Tibial nerve (tissue), 4 donors: ENCODE measurements around the gene LMF1. TPM values are rescaled to one million over a fixed set of nuclear protein-coding genes. Genes with fewer than 3 reads are reported as not detected.

Source experiments
- DNase-seq, 2 donors: peaks; one replicate each; pipeline ENCODE4 v3.0.0-alpha.2; 2019; ENCODE audit warnings: low spot score in 2 of 2
- H3K27ac ChIP-seq, 4 donors: fragments of 200-600 bp; sonication (generic) in 3 of 4; one replicate each; pipeline ENCODE4 v1.5.1; 2017 to 2019; ENCODE audit warnings: mild to moderate bottlenecking in 1 of 4
- H3K27me3 ChIP-seq, 2 donors: fragments of 200-600 bp; sonication (generic) in 1 of 2; one replicate each; pipeline versions ENCODE4 v1.5.1 to v1.6.0; 2017 to 2019
- H3K36me3 ChIP-seq, 3 donors: fragments of 200-600 bp; sonication (generic); one replicate each; pipeline ENCODE4 v1.5.1; 2018 to 2019
- H3K4me1 ChIP-seq, 4 donors: fragments of 200-600 bp; sonication (generic) in 3 of 4; one replicate each; pipeline ENCODE4 v1.5.1; 2017 to 2019
- H3K4me3 ChIP-seq, 4 donors: fragments of 200-600 bp; sonication (generic) in 3 of 4; one replicate each; pipeline ENCODE4 v1.5.1; 2017 to 2019; ENCODE audit warnings: mild to moderate bottlenecking in 1 of 4, moderate library complexity in 1 of 4
- H3K9me3 ChIP-seq, 4 donors: fragments of 200-600 bp; sonication (generic) in 3 of 4; one replicate each; pipeline ENCODE4 v1.5.1; 2017 to 2019
- EP300 ChIP-seq, 2 donors: sonication (generic); formaldehyde crosslinking; IDR thresholded peaks; one replicate each; pipeline ENCODE4 v1.6.1; 2017; ENCODE audit warnings: antibody characterized with exemption in 2 of 2, mild to moderate bottlenecking in 1 of 2
- POLR2A ChIP-seq, 2 donors: fragments of 450-650 bp; IDR thresholded peaks; one replicate each; pipeline ENCODE4 v1.6.1; 2017; ENCODE audit warnings: antibody characterized with exemption in 2 of 2, mild to moderate bottlenecking in 2 of 2, moderate library complexity in 2 of 2
- WGBS, 2 donors: methylation state at CpG; one replicate each; pipeline ENCODE4 v1.1.5; 2018; 5-methylcytosine and 5-hydroxymethylcytosine counted together
- total RNA-seq, 4 donors: library from RNA; depleted of rRNA; stranded (reverse); fragments of >200 nt; gene quantifications; one replicate each; pipeline ENCODE4 v1.1.0, GENCODE V29; 2016
- TF ChIP-seq, protein P1 (sequence below), 5 experiments: fragments of 200-600 bp in 3 of 5; fragments of 450-650 bp in 2 of 5; sonication (generic) in 3 of 5; IDR thresholded peaks; one replicate each; pipeline ENCODE4 v1.5.1; 2016 to 2019; ENCODE audit warnings: antibody characterized with exemption in 5 of 5, mild to moderate bottlenecking in 3 of 5, moderate library complexity in 2 of 5

The LMF1 gene
- total RNA-seq, 4 donors from 2014 or later: 24.5 to 58.5 (median 31.8) TPM

DNA sequence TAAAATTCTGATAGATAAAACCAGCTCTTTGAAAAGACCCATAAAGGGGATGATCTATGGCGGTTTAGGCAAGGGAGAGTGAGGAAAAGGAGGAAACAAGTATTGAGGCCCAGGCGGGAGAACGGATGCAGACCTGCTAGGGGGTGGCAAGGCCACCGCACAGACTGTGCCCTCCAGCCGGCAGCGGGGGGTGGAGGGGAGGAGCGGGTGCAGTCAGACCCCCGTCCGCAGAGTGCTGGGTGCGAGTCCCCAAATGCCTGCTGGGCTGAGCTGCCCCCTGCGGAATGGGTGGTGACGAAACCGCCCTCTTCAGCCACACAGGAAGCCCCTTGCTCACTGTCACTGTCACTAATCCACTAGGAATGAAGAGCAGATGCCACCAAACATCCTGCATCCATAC is 46.0 kb downstream of the LMF1 start:
- Histone ChIP-seq H3K36me3 (peaks cover 0 to 69% (median 0%) of the 10 kb centered on the region in 3 donors), H3K4me1 (peaks cover 0 to 16% (median 5%) of the 10 kb centered on the region in 4 donors)
- WGBS, 2 donors: 84 to 88% methylated on average over 13 of the region's 13 CpGs

DNA sequence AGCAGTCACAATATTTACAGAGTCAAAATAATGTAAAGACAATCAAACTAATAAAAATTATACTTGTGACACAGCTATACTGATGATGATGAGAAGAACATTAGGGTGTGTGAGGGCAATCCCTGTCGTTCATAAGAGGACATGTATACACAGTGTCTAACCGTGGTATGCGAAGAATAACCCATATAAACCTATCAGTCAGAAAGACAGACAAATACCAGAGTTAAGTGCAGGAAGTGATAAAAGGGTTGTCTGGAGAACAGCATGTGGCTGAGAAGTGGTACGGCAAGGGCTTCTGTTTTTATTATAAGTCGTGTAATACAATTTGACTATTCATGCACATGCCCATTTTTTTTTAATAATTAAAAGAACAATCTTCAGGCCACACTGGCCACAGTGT is 46.7 kb downstream of the LMF1 start:
- Histone ChIP-seq H3K27ac (no peak overlapping the region), H3K27me3 (no peaks in the 10 kb centered on the region), H3K4me3 (no peak overlapping the region), H3K36me3 (peaks cover 0 to 69% (median 0%) of the 10 kb centered on the region in 3 donors), H3K9me3 (no peaks in the 10 kb centered on the region), H3K4me1 (peaks cover 0 to 24% (median 6%) of the 10 kb centered on the region in 4 donors)
- 65 to 70% methylated on average over 5 of the region's 5 CpGs for WGBS, 2 donors
- no peak for DNase-seq
- no peak for TF ChIP-seq EP300 (IDR thresholded peaks at IDR 0.05)
- TF ChIP-seq, protein P1, sequence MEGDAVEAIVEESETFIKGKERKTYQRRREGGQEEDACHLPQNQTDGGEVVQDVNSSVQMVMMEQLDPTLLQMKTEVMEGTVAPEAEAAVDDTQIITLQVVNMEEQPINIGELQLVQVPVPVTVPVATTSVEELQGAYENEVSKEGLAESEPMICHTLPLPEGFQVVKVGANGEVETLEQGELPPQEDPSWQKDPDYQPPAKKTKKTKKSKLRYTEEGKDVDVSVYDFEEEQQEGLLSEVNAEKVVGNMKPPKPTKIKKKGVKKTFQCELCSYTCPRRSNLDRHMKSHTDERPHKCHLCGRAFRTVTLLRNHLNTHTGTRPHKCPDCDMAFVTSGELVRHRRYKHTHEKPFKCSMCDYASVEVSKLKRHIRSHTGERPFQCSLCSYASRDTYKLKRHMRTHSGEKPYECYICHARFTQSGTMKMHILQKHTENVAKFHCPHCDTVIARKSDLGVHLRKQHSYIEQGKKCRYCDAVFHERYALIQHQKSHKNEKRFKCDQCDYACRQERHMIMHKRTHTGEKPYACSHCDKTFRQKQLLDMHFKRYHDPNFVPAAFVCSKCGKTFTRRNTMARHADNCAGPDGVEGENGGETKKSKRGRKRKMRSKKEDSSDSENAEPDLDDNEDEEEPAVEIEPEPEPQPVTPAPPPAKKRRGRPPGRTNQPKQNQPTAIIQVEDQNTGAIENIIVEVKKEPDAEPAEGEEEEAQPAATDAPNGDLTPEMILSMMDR (IDR thresholded peaks at IDR 0.05): no peak
- TF ChIP-seq POLR2A (IDR thresholded peaks at IDR 0.05): no peak

More for the DNA sequence above, 46.0 kb downstream of the LMF1 start:
- H3K27me3 ChIP-seq: no peaks in the 10 kb centered on the region
- H3K9me3 ChIP-seq: no peaks in the 10 kb centered on the region
- H3K27ac ChIP-seq: no peak overlapping the region
- no peak for DNase-seq
- TF ChIP-seq POLR2A (IDR thresholded peaks at IDR 0.05) (no peak), EP300 (IDR thresholded peaks at IDR 0.05) (no peak)
- TF ChIP-seq, protein P1 (IDR thresholded peaks at IDR 0.05): no peak
- H3K4me3 ChIP-seq: no peak overlapping the region

DNA sequence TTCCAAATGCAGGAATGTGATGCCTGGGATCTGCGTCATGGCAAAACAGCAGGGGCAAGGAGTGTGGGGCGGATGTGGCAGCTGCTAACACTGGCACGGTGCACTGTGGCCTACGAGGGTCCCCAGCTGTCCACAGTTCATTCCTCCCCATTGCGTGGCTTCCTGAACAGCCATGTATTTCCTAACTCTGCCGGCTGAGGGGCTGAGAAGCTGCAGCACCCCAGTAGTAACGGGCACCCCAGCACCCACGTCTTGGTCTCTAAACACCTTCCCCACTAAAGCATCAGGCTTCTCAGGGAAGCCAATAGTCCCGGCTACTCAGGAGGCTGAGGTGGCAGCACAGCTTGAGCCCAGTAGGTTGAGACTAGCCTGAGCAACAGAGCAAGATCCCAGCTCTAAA is 47.6 kb downstream of the LMF1 start:
- TF ChIP-seq EP300 (IDR thresholded peaks at IDR 0.05) (no peak), POLR2A (IDR thresholded peaks at IDR 0.05) (no peak)
- TF ChIP-seq, protein P1 (IDR thresholded peaks at IDR 0.05): no peak
- no peak overlapping the region for H3K27ac ChIP-seq
- H3K27me3 ChIP-seq: no peaks in the 10 kb centered on the region
- H3K9me3 ChIP-seq: no peaks in the 10 kb centered on the region
- H3K36me3 ChIP-seq: peaks cover 0 to 70% (median 0%) of the 10 kb centered on the region in 3 donors
- DNase-seq: no peak
- 94 to 97% methylated on average over 7 to 9 of the region's 9 CpGs for WGBS, 2 donors
- peaks cover 0 to 32% (median 6%) of the 10 kb centered on the region in 4 donors for H3K4me1 ChIP-seq
- no peak overlapping the region for H3K4me3 ChIP-seq

DNA sequence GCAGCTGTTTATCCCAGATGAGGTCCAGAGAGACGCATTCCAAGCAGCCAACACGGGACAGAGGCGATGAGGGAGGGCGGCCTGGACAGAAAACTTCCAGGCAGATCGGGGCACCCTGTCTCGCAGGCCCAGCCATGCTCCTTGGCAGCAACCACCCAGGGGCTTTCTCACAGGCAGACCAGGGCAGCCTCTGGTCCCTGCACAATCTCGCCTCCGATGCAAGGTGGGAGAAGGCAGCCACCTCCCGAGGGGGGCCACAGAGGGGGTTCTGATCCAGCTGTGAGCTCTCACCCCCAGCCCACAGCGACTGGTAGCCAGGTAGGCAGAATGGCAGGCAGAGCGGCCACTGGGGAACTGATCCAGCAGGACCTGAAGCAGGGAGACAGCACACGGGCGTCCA is 48.7 kb downstream of the LMF1 start:
- no peaks in the 10 kb centered on the region for H3K9me3 ChIP-seq
- WGBS, 2 donors: 87 to 98% methylated on average over 13 of the region's 13 CpGs
- peaks cover 0 to 67% (median 0%) of the 10 kb centered on the region in 3 donors for H3K36me3 ChIP-seq
- no peaks in the 10 kb centered on the region for H3K27me3 ChIP-seq
- peaks cover 0 to 40% (median 6%) of the 10 kb centered on the region in 4 donors for H3K4me1 ChIP-seq
- H3K4me3 ChIP-seq: no peak overlapping the region
- H3K27ac ChIP-seq: no peak overlapping the region
- DNase-seq: no peak
- TF ChIP-seq EP300 (IDR thresholded peaks at IDR 0.05) (no peak), POLR2A (IDR thresholded peaks at IDR 0.05) (no peak)
- TF ChIP-seq, protein P1 (IDR thresholded peaks at IDR 0.05): no peak

DNA sequence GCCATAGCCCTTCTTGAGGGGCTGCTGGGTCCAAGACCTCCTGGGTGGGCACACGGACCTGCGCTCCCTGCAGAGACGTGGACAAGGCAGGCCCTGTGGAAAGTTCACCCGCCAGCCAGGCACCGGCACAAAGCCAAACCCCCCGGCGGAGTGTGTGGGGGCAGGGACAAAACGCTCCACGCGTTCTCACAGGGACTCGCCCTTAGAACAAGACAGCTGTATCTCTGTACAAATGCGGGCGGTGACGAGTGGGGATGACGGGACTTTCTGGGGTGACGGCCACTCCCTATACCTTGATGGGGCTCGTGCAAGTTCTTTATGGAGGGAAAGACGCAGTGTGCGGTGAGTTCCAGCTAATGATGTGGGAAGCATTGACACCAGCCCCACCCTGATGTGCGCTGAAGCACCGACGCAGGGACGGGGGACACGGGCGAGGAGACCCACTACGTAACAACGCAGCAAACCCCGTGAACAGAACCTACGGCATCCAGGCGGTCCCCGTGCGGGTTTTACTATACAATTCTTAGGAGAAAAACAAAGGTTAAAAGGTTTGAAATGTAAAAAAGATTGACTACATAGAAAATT is 49.4 kb downstream of the LMF1 start:
- Histone ChIP-seq H3K27me3 (no peaks in the 10 kb centered on the region), H3K4me3 (no peak overlapping the region), H3K4me1 (peaks cover 0 to 40% (median 6%) of the 10 kb centered on the region in 4 donors), H3K27ac (peak overlapping the region in 1 of 4 donors; percentile 70), H3K9me3 (no peaks in the 10 kb centered on the region), H3K36me3 (peaks cover 0 to 61% (median 0%) of the 10 kb centered on the region in 3 donors)
- TF ChIP-seq, protein P1 (IDR thresholded peaks at IDR 0.05): no peak
- TF ChIP-seq EP300 (IDR thresholded peaks at IDR 0.05): no peak
- no peak for TF ChIP-seq POLR2A (IDR thresholded peaks at IDR 0.05)
- WGBS, 2 donors: 88 to 91% methylated on average over 32 of the region's 32 CpGs
- DNase-seq: no peak
